ENCODE data around the gene ALDOA. TPM values are rescaled to one million over a fixed set of nuclear protein-coding genes. Genes with fewer than 3 reads are reported as not detected.
A peak's percentile ranks its signal among the peaks of the same experiment; 100 is the strongest.

Gene ALDOA
- total RNA-seq, 2 experiments from 2014 or later, result 1,139 to 1,329 TPM

DNA sequence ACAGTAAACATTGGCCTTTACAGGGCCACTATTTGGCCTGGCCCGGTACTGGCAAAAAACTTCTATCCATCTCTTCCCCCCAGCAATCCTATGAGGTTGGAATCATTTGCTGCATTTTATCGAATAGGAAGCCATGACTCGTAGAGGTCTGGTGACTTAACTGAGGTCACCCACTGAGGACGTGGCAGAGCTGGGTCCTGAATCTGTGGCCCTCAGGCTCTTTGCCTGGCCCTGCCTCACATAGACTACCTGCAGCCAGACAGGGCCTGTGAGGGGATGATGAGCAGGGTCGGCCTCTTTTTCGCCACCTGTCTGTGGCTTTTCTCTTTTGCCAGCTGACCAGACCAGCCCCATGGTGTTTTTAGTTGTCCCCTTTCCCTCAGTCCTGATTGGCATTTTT is 12.1 kb downstream of the ALDOA start:
- Mint-ChIP-seq H3K27me3 (no peaks in the 10 kb centered on the region), H3K9me3 (no peaks in the 10 kb centered on the region)

DNA sequence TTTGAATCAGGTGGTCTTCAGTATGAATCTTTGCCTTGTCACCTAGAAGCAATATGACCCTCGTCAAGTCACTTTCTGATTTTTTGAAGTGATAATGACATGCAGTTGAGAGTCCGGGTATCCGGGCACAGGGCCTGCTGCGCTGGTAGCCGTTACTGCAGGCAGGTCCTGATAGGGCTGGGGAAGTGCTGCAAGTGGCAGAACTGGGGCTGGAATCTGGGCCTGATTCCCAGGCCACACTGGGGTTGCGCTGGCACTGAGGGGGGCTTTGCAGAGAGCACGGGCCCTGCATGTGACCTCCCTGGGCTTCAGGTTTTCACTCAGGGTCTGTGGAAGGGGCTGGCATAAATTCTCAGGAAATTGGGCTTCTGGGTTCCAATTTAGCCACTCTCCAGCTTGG is 13.2 kb downstream of the ALDOA start:
- peaks cover 43% of the 10 kb centered on the region for H3K4me1 Mint-ChIP-seq
- ChIA-PET CTCF (interaction anchor here (0.9 to 10.6 kb wide), 3 partner anchors 10 to 13 kb away, joined by 4 to 112 read pairs (median 4); partner anchors contain the start of gene TBX6), POLR2A (no interaction called here)
- DNase-seq, result no peak
- H3K4me3 Mint-ChIP-seq, result no peak overlapping the region
- peaks cover 51% of the 10 kb centered on the region for H3K36me3 Mint-ChIP-seq (ENCODE audit: low read depth)
- H3K27me3 Mint-ChIP-seq, result no peaks in the 10 kb centered on the region
- H3K27ac Mint-ChIP-seq, result no peak overlapping the region
- no peaks in the 10 kb centered on the region for H3K9me3 Mint-ChIP-seq

More for the DNA sequence above, 12.1 kb downstream of the ALDOA start:
- POLR2A ChIA-PET, result interaction anchor here (1.8 kb wide), 1 partner anchor 12 kb away, joined by 6 read pairs; the partner anchor contains the start of gene ALDOA
- Mint-ChIP-seq H3K27ac (peak overlapping the region; percentile 51), H3K4me1 (peaks cover 41% of the 10 kb centered on the region), H3K36me3 (ENCODE audit: low read depth) (peaks cover 41% of the 10 kb centered on the region), H3K4me3 (peak overlapping the region; percentile 81)
- DNase-seq, result no peak
- CTCF ChIA-PET, result interaction anchor here (0.5 to 10.6 kb wide), 2 partner anchors 14 kb away, joined by 4 to 112 read pairs; partner anchors contain the start of gene TBX6

DNA sequence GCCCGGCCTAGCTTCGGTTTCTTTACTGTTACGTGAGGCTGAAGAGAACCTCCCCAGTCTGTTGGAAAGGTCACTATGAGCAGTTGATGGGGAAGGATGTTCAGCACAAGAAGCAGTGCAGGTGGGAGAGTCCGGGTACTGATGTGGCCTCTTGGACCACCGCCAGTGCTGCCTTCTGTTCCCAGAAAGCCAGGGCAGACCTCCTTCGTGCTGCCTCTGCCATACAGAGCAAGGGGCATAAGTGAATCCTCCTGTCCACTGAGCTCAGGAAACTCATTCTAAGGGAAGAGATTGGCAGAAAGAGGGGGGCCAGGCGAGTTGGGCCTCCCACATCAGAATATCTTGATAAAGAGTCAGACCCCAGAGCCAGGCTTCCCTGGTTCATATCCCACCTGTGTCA is 13.9 kb downstream of the ALDOA start:
- DNase-seq, result no peak
- H3K4me3 Mint-ChIP-seq, result no peak overlapping the region
- ChIA-PET POLR2A (no interaction called here), CTCF (interaction anchor here (0.9 to 10.6 kb wide), 2 partner anchors 11 to 12 kb away, joined by 4 to 112 read pairs; partner anchors contain the start of gene TBX6)
- H3K27me3 Mint-ChIP-seq, result no peaks in the 10 kb centered on the region
- peaks cover 47% of the 10 kb centered on the region for H3K4me1 Mint-ChIP-seq
- H3K9me3 Mint-ChIP-seq, result no peaks in the 10 kb centered on the region
- H3K27ac Mint-ChIP-seq, result peak overlapping the region; percentile 50
- H3K36me3 Mint-ChIP-seq (ENCODE audit: low read depth), result peaks cover 55% of the 10 kb centered on the region

DNA sequence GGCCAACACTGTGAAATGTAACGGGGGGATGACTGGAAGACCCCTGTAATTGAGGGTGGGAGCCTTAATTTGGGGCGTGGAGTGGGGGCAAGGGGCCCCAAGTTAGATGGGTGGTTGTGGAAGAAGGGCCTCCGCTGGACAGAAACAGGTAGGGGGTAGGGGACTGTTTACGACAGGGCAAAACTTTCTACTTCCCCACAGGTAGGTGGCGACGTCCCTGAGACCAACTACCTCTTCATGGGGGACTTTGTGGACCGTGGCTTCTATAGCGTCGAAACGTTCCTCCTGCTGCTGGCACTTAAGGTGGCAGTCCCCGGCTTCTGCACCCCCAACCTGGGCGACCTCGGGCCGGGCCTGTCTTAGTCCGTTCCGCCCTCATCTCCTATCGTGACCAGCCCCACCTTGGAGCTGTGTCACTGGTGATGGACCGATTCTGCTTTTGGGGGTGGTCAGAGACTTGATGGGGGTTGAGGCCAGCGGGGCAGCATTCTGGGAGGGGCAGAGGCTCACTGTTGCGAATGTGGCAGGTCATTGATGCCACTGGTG is 17.1 kb downstream of the ALDOA start:
- Mint-ChIP-seq H3K27me3 (no peaks in the 10 kb centered on the region), H3K36me3 (ENCODE audit: low read depth) (peaks cover 49% of the 10 kb centered on the region), H3K4me3 (no peak overlapping the region), H3K9me3 (no peaks in the 10 kb centered on the region), H3K27ac (peak overlapping the region; percentile 58), H3K4me1 (peaks cover 27% of the 10 kb centered on the region)
- ChIA-PET POLR2A (no interaction called here), CTCF (interaction anchor here (10.6 kb wide), 1 partner anchor 9 kb away, joined by 112 read pairs; the partner anchor contains the start of gene TBX6)
- DNase-seq, result no peak

DNA sequence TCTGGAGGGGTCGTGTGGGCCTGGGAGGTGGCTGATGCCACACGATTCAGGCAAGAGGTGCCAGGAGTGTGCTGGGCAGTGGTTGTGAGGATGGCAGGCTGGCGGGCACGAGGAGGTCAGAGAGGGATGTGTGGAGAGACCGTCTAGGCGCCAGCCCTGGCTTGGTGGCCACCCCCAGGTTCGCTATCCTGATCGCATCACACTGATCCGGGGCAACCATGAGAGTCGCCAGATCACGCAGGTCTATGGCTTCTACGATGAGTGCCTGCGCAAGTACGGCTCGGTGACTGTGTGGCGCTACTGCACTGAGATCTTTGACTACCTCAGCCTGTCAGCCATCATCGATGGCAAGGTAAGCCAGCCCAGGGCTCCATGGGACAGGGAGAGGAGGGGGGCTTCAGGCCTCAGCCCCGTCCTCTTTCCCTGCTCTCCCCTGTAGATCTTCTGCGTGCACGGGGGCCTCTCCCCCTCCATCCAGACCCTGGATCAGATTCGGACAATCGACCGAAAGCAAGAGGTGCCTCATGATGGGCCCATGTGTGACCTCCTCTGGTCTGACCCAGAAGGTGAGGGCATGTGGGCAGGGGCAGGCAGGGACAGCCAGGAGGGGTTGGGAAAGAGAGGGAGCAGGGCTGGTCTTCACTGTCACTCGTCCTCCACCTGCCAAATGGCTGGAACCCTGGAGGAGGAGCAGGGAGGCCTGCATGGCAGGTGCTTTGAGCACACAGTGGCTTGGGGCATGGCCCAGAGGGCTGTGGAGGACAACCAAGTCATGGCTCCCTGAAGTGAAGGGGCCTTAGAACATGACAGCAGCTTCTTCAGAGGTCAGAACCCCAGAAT is 17.9 kb downstream of the ALDOA start:
- CTCF ChIA-PET, result interaction anchor here (10.6 kb wide), 1 partner anchor 8 kb away, joined by 112 read pairs; the partner anchor contains the start of gene TBX6
- H3K36me3 Mint-ChIP-seq (ENCODE audit: low read depth), result peaks cover 45% of the 10 kb centered on the region
- H3K4me3 Mint-ChIP-seq, result no peak overlapping the region
- POLR2A ChIA-PET, result no interaction called here
- H3K4me1 Mint-ChIP-seq, result peaks cover 20% of the 10 kb centered on the region
- no peak for DNase-seq
- H3K27me3 Mint-ChIP-seq, result no peaks in the 10 kb centered on the region
- peak overlapping the region; percentile 80 for H3K27ac Mint-ChIP-seq
- H3K9me3 Mint-ChIP-seq, result no peaks in the 10 kb centered on the region

DNA sequence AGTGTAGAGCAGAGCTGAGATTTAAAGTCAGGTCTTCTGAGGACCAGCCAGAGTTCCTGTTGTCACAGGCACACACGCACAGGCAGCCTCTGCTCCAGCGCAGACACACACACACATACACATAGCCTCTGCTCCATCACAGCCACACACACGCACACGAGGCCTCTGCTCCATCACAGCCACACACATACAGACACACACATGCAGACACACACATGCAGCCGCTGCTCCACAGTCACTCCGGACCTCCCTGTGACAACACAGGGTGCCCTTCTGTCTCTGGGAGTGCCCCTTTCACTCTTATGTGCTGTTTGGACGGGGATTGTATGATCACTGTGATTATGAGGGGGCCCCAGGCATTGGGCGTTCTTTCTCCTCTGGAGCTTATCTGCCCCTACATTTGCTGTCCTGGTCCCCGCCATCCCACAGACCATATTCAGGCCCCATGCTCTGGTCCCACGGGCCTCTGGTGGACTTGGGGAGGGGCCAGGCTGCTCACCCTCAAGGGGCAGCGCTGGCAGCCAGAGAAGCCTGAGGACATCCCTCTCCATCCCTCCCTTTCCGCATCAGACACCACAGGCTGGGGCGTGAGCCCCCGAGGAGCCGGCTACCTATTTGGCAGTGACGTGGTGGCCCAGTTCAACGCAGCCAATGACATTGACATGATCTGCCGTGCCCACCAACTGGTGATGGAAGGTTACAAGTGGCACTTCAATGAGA is 18.7 kb downstream of the ALDOA start:
- Mint-ChIP-seq H3K4me3 (no peak overlapping the region), H3K36me3 (ENCODE audit: low read depth) (peaks cover 45% of the 10 kb centered on the region), H3K4me1 (peaks cover 22% of the 10 kb centered on the region), H3K27ac (peak overlapping the region; percentile 80), H3K9me3 (no peaks in the 10 kb centered on the region), H3K27me3 (no peaks in the 10 kb centered on the region)
- CTCF ChIA-PET, result interaction anchor here (0.5 to 0.6 kb wide), 2 partner anchors 555 to 793 kb away, joined by 3 read pairs; no protein-coding TSS in a partner anchor
- DNase-seq, result no peak
- POLR2A ChIA-PET, result no interaction called here

DNA sequence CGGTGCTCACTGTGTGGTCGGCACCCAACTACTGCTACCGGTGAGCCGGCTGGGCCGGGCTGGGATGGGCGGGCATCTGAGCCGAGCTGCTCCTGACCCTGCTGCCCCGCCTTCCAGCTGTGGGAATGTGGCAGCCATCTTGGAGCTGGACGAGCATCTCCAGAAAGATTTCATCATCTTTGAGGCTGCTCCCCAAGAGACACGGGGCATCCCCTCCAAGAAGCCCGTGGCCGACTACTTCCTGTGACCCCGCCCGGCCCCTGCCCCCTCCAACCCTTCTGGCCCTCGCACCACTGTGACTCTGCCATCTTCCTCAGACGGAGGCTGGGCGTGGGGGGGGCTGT is 19.2 kb downstream of the ALDOA start:
- DNase-seq, result no peak
- no peak overlapping the region for H3K4me3 Mint-ChIP-seq
- H3K36me3 Mint-ChIP-seq (ENCODE audit: low read depth), result peaks cover 40% of the 10 kb centered on the region
- H3K27me3 Mint-ChIP-seq, result no peaks in the 10 kb centered on the region
- no peak overlapping the region for H3K27ac Mint-ChIP-seq
- ChIA-PET CTCF (interaction anchor here (0.5 to 0.6 kb wide), 2 partner anchors 554 to 792 kb away, joined by 3 read pairs; no protein-coding TSS in a partner anchor), POLR2A (no interaction called here)
- H3K9me3 Mint-ChIP-seq, result no peaks in the 10 kb centered on the region
- peaks cover 22% of the 10 kb centered on the region for H3K4me1 Mint-ChIP-seq

DNA sequence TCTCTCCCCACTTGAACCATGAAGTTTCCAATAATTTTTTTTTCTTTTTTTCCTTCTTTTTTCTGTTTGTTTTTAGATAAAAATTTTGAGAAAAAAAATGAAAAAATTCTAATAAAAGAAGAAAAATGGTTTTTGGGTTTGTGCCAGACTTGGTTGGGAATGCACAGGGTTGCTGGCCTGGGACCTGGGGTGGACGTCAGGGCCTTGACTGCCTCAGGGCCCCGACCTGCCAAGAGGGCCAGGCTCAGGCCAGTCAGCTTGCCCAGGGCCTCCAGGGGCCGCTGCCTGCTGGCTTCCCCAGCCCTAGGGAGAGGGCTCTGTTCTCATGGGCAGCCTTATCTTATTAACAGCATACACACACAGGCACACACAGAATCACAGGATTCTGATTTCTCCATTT is 19.7 kb downstream of the ALDOA start:
- H3K27ac Mint-ChIP-seq, result no peak overlapping the region
- H3K27me3 Mint-ChIP-seq, result no peaks in the 10 kb centered on the region
- ChIA-PET CTCF (interaction anchor here (0.5 to 0.6 kb wide), 2 partner anchors 554 to 792 kb away, joined by 3 read pairs; no protein-coding TSS in a partner anchor), POLR2A (no interaction called here)
- peaks cover 38% of the 10 kb centered on the region for H3K36me3 Mint-ChIP-seq (ENCODE audit: low read depth)
- H3K4me1 Mint-ChIP-seq, result peaks cover 25% of the 10 kb centered on the region
- DNase-seq, result no peak
- H3K9me3 Mint-ChIP-seq, result no peaks in the 10 kb centered on the region
- no peak overlapping the region for H3K4me3 Mint-ChIP-seq

DNA sequence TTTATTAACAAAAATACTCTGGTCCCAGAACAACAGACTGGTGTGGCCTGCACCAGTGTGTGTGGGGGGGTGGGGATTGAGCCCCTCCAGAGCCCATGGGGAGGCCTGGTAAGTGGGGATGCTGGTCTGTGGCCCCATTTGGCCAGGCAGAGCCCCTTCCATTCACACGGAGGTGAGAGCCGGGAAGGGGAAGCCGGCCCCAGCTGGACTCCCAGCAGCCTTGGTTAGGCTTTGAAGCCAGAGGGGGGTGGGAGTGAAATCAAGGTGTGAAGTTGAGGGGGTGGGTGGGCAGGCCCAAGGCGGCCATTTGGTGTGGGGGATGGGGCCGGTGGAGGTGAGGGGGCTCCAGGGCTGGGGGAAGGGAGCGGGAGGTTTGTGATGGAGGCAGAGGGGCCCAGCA is 20.3 kb downstream of the ALDOA start:
- H3K4me3 Mint-ChIP-seq, result no peak overlapping the region
- peaks cover 34% of the 10 kb centered on the region for H3K36me3 Mint-ChIP-seq (ENCODE audit: low read depth)
- H3K4me1 Mint-ChIP-seq, result peaks cover 30% of the 10 kb centered on the region
- POLR2A ChIA-PET, result no interaction called here
- DNase-seq, result no peak
- CTCF ChIA-PET, result no interaction called here
- H3K9me3 Mint-ChIP-seq, result no peaks in the 10 kb centered on the region
- no peaks in the 10 kb centered on the region for H3K27me3 Mint-ChIP-seq
- H3K27ac Mint-ChIP-seq, result no peak overlapping the region

DNA sequence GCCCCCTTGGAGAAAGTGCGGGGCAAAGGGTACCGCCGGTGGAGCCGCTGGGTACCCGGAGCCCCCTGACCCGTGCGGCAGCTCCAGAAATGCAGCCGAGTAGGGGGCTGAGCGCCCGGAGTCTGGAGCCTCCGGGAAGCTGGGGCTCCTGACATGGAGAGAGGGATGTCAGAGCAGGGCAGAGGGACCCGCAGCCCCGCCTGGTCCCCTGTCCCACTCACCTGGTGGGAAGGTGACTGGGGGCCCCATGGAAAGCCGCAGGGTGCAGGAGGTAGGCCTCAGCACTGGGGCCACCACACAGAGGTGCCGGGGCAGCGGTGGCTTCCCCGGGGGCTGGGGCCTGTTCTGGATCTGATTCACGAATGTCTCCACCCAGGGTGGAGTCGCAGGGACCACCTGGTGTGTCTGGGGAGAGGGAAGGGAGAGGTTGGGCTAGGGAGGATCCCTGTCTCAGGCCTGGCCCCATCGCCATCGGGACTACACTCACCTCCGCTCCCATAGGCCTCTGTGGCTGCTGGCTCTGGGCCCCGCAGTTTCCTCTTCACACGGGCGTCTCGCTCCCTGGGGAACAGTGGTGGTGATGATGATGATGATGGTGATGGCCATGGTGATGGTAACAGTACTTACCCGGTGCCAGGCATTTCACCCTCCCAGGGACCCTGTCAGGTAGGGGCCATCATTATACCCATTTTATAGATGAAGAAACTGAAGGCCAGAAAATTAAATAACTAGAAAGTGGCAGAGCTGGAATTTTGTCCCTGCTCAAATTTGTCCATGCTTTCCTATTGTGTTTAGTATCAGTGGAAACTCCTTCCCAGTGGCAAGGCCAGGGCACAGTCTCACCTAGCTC is 21.0 kb downstream of the ALDOA start:
- H3K9me3 Mint-ChIP-seq, result no peaks in the 10 kb centered on the region
- CTCF ChIA-PET, result no interaction called here
- H3K27ac Mint-ChIP-seq, result peak overlapping the region; percentile 74
- H3K36me3 Mint-ChIP-seq (ENCODE audit: low read depth), result peaks cover 33% of the 10 kb centered on the region
- peaks cover 31% of the 10 kb centered on the region for H3K4me1 Mint-ChIP-seq
- DNase-seq, result no peak
- H3K4me3 Mint-ChIP-seq, result no peak overlapping the region
- H3K27me3 Mint-ChIP-seq, result no peaks in the 10 kb centered on the region
- POLR2A ChIA-PET, result no interaction called here

DNA sequence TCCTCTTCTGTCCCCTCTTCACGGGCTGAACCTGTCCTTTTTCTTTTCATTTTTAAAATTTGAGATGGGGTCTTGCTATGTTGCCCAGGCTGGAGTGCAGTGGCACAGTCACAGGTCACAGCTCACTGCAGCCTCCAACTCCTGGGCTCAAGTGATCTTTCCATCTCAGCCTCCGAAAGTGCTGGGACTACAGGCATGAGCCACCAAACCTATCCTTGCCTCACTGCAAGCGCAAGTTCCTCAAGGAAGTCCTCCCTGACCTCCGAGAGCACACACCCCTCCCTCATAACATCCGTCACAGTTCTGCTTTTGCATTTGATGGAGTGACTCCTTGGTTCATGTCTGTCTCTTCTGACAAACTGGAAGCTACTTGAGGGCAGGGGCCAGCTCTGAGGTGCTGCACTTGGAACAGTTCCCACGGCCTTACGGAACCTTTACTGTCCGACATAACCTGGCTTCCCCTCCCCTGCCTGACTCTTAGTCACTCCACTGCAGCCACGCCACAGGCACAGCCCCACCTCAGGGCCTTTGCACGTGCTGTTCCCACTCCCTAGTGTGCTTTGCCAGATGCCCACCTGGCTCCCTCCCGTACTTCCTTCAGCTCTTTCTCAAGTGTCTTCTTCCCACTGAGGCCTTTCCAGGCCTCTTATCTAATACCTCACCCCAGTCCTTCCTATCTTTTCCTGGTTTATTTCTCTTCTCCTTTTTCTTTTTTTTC is 21.8 kb downstream of the ALDOA start:
- Mint-ChIP-seq H3K4me3 (no peak overlapping the region), H3K27me3 (no peaks in the 10 kb centered on the region), H3K27ac (peak overlapping the region; percentile 74), H3K9me3 (no peaks in the 10 kb centered on the region), H3K36me3 (ENCODE audit: low read depth) (peaks cover 30% of the 10 kb centered on the region), H3K4me1 (peaks cover 40% of the 10 kb centered on the region)
- no peak for DNase-seq
- POLR2A ChIA-PET, result no interaction called here
- CTCF ChIA-PET, result interaction anchor here (0.6 to 8.0 kb wide), 4 partner anchors 9 to 535 kb away, joined by 3 to 112 read pairs (median 4); partner anchors contain the start of gene PPP4C

All from activated CD4-positive, alpha-beta T cell treated with anti-CD3 and anti-CD28 coated beads, Interleukin-2, amount 10 ng/mL, durations not matched to agents 7 days and 5 days (primary cell).